ENCODE data around the gene SLC25A36.

DNA sequence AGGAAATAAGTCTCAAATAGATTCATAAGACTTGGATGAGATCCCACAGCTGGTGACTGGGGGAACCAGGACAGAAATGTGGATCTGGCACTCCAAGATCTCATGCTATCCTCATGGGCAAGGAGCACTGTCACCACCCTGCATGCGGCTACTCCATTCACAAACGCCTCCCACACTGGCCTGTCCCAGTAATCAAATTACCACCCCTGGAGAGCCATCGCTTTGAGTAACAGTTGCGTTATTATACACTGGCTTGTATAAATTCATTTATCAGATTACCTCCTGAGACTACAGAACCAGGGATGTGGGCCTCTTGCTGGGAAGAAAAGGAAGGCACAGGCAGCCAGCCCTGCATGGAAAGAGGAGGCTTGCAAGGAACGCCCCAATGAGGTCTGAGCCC, 27.9 kb upstream of the SLC25A36 start:
- TF ChIP-seq TAF1 (IDR thresholded peaks at IDR 0.05; ENCODE audit: borderline replicate concordance, insufficient read depth, low read length): no peak
- no peak for TF ChIP-seq REST (IDR thresholded peaks at IDR 0.05; ENCODE audit: insufficient read depth in 1 of 2, low read depth in 2 of 2, low read length in 2 of 2)
- no peak for TF ChIP-seq SIN3A (IDR thresholded peaks at IDR 0.05; ENCODE audit: borderline replicate concordance, insufficient read depth, low read length)
- TF ChIP-seq POLR2AphosphoS5 (IDR thresholded peaks at IDR 0.05; ENCODE audit: low read depth, low read length): no peak
- TF ChIP-seq FOXP2 (optimal IDR thresholded peaks at IDR 0.05; ENCODE audit: borderline replicate concordance, extremely low read depth, extremely low read length, insufficient read depth): no peak

Measured in PFSK-1 (cell line).